ENCODE data around the gene EFCAB10.
"Not testable (repeated sequence)": the region's sequence is repeated elsewhere in the genome, so short reads cannot be mapped to it uniquely, and the experiment has no call there.

The EFCAB10 gene

DNA sequence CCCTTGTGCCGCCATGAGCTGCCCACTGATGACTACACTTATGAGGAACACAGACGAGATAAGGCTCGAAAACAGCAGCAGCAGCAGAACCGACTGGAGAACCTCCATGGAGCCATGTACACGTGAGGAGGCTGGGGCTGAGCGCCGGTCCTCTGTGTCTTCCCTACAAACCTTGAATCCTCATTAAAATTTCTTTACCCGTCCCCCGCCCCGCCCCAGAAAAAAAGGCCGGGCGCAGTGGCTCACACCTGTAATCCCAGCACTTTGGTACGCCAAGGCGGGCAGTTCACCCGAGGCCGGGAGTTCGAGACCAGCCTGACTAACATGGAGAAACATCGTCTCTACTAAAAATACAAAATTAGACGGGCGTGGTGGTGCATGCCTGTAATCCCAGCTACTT, 50.7 kb downstream of the EFCAB10 start:
- ChIA-PET CTCF (interaction anchor here (1.5 to 1.8 kb wide), 2 partner anchors 15 to 55 kb away, joined by 6 read pairs; no protein-coding TSS in a partner anchor), POLR2A (no interaction called here)
- no peak overlapping the region for H3K4me3 ChIP-seq (ENCODE audit: low read depth, low read length)
- TF ChIP-seq, protein P1, sequence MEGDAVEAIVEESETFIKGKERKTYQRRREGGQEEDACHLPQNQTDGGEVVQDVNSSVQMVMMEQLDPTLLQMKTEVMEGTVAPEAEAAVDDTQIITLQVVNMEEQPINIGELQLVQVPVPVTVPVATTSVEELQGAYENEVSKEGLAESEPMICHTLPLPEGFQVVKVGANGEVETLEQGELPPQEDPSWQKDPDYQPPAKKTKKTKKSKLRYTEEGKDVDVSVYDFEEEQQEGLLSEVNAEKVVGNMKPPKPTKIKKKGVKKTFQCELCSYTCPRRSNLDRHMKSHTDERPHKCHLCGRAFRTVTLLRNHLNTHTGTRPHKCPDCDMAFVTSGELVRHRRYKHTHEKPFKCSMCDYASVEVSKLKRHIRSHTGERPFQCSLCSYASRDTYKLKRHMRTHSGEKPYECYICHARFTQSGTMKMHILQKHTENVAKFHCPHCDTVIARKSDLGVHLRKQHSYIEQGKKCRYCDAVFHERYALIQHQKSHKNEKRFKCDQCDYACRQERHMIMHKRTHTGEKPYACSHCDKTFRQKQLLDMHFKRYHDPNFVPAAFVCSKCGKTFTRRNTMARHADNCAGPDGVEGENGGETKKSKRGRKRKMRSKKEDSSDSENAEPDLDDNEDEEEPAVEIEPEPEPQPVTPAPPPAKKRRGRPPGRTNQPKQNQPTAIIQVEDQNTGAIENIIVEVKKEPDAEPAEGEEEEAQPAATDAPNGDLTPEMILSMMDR (IDR thresholded peaks at IDR 0.05; ENCODE audit: insufficient read depth, low read length, missing control alignments): no peak
- no peak for DNase-seq (ENCODE audit: low read depth, low spot score)

DNA sequence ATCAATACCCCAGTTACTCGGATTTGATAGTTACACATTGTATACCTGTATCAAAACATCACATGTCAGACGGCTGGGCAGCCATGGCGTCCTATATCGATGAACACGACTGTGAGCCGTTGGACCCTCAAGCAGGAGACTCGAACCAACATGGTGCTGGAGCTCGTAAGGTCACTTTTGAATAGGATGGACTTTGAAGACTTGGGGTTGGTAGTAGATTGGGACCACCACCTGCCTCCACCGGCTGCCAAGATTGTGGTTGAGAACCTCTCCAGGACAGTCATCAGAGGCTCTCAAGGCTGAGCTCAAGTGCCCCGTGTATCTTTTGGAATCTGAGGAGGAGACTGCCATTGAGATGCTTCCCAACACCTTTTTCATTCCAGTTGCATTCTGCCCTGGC, 51.2 kb downstream of the EFCAB10 start:
- TF ChIP-seq, protein P1 (IDR thresholded peaks at IDR 0.05; ENCODE audit: insufficient read depth, low read length, missing control alignments): no peak
- no peak for DNase-seq (ENCODE audit: low read depth, low spot score)
- no peak overlapping the region for H3K4me3 ChIP-seq (ENCODE audit: low read depth, low read length)
- ChIA-PET POLR2A (no interaction called here), CTCF (no interaction called here)

DNA sequence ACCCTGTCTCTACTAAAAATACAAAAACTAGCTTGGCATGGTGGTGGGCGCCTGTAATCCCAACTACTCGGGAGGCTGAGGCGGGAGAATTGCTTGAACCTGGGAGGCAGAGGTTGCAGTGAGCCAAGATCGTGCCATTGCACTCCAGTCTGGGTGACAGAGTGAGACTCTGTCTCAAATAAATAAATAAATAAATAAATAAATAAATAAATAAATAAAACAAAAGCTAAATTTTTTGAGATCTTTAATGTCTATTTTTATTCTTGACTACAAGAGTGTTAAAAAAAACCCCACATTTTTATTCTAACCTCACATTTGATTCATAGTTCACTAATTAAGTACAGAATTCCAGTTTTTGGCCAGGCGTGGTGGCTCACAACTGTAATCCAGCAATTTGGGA, 53.6 kb downstream of the EFCAB10 start:
- H3K4me3 ChIP-seq (ENCODE audit: low read depth, low read length); CTCF ChIA-PET; POLR2A ChIA-PET; DNase-seq (ENCODE audit: low read depth, low spot score): not testable (repeated sequence)

DNA sequence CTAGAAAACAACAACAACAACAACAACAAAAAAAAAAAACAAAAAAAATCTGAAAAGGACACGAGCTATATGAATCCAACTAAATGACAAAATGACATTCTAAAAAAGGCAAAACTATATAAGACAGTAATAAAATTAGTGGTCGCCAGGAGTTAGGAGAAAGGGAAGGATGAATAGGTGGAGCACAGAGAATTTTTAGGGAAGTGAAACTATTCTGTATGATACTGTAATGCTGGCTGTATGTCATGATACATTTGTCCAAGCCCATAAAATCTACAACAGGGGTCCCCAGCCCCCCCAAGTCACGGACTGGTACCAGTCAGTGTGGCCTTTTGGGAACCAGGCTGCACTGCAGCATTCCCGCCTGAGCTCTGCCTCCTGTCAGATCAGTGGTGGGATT, 56.5 kb downstream of the EFCAB10 start:
- POLR2A ChIA-PET: no interaction called here
- TF ChIP-seq, protein P1 (IDR thresholded peaks at IDR 0.05; ENCODE audit: insufficient read depth, low read length, missing control alignments): no peak
- H3K4me3 ChIP-seq (ENCODE audit: low read depth, low read length): no peak overlapping the region
- CTCF ChIA-PET: no interaction called here
- no peak for DNase-seq (ENCODE audit: low read depth, low spot score)

DNA sequence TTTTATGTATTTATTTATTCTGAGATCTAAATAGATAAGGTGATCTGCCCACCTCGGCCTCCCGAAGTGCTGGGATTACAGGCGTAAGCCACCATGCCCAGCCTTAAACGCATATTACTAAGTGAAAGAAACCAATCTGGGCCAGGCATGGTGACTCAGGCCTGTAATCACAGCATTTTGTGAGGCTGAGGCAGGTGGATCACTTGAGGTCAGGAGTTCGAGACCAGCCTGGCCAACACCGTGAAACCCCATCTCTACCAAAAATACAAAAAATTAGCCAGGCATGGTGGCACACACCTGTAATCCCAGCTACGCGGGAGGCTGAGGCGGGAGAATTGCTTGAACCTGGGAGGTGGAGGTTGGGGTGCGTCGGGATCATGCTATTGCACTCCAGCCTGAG, 56.9 kb downstream of the EFCAB10 start:
- not testable (repeated sequence) for H3K4me3 ChIP-seq (ENCODE audit: low read depth, low read length); DNase-seq (ENCODE audit: low read depth, low spot score)
- ChIA-PET POLR2A (interaction anchor here (0.6 kb wide), 1 partner anchor 15 kb away, joined by 3 read pairs; no protein-coding TSS in a partner anchor), CTCF (interaction anchor here (1.2 to 2.3 kb wide), 2 partner anchors 8 to 126 kb away, joined by 3 to 17 read pairs; partner anchors contain the start of gene RINT1)

DNA sequence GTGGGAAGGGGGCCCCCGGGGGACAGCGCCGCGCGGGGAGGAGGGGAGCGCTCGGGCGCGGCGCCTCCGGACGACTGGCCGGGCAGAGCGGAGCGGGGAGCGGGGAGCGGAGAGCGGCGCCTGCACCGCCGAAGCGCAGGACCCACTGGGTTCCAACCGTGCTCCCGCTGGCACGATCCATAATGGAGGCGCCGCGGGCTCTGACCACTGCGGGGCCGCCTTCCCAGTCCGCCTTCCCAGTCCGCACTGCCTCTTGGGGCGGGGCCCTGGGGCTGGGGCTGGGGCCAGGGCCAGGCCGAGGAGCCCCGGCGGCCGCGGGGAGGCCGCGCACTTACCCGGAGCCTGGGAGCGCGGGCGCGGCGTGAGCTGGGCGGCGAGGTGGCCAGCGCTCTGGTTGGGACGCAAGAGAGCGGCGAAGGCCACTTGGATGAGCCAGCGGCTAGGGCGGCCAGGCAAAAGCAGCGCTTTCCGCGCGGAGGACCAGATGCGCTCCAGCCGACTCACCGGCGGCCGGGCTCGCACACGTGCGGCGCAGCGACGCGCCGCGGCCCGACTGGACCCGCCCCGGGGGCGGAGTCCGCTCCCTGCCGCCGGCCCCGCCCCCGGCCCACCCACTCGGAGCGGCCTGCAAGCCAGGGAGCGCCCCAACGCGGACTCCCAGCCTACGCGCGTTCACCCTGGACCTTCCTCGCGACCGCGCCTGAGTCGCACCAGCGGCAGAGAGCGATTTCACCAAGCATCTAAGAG, 59.4 kb downstream of the EFCAB10 start, which contains the start of gene PUS7:
Gene PUS7 (minus strand): TSS at position 555 of the 747 bp plus-strand sequence. CDS start 13,759 bp downstream, outside the sequence.
- H3K4me3 ChIP-seq (ENCODE audit: low read depth, low read length): peak within 1 kb of the TSS; percentile 90
- no peak for DNase-seq (ENCODE audit: low read depth, low spot score)
- TF ChIP-seq, protein P1 (IDR thresholded peaks at IDR 0.05; ENCODE audit: insufficient read depth, low read length, missing control alignments): no peak
- POLR2A ChIA-PET: no interaction called here
- CTCF ChIA-PET: interaction anchor here (1.2 to 2.3 kb wide), 2 partner anchors 10 to 24 kb away, joined by 3 to 17 read pairs; partner anchors contain the start of gene RINT1

DNA sequence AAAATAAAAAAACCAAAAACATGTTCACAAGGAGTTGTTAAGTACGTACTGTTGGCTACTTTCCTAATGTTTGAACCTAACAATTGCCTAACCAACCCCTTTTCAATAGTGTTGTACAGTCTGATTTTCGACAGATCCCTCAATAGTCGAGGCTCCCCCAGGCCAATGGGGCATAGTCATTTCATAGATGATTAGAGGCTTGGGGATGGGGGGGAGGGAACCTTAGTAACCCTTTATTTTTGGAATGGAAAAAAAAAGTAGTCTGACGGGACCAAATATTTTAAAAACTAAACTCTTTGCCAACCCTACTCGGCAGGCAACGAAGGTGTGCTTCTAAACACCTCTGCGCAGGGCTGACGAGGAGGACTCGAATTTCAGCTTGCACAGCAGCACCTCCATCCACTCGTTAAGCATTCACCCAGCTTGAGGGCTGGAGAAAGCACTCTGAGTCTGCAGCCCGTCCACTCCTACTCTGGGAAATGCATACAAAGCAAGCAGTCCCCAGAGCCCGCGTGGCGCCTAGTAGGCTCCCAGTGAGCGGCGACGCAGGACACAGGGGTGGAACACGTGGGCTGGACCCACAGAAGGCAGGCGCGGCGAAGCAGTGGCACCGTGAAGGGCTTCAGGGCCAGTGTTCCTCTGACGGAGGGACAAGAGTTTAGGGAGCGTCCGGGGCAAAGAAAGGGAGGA, 60.1 kb downstream of the EFCAB10 start:
- no peak for DNase-seq (ENCODE audit: low read depth, low spot score)

DNA sequence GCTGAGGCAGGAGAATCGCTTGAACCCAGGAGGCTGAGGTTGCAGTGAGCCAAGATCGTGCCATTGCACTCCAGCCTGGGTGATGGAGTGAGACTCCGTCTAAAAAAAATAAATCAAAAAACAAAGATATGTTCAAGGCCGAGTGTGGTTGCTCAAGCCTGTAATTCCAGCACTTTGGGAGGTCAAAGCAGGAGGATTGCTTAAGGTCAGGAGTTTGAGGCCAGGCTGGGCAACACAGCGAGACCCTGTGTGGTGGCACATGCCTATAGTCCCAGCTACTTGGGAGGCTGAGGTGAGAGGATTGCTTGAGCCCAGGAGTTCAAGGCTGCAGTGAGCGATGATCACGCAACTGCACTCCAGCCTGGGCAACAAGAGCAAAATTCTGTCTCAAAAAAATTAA, 60.7 kb downstream of the EFCAB10 start:
- POLR2A ChIA-PET; DNase-seq (ENCODE audit: low read depth, low spot score); H3K4me3 ChIP-seq (ENCODE audit: low read depth, low read length): not testable (repeated sequence)
- CTCF ChIA-PET: interaction anchor here (1.2 to 3.0 kb wide), 2 partner anchors 12 to 23 kb away, joined by 3 to 16 read pairs; partner anchors contain the start of gene RINT1

More for the DNA sequence above, 60.1 kb downstream of the EFCAB10 start:
- peak overlapping the region; percentile 90 for H3K4me3 ChIP-seq (ENCODE audit: low read depth, low read length)
- TF ChIP-seq, protein P1 (IDR thresholded peaks at IDR 0.05; ENCODE audit: insufficient read depth, low read length, missing control alignments): no peak
- CTCF ChIA-PET: interaction anchor here (1.2 to 3.0 kb wide), 2 partner anchors 11 to 24 kb away, joined by 3 to 16 read pairs; partner anchors contain the start of gene RINT1
- POLR2A ChIA-PET: no interaction called here
